KG1 (cell line): Measurements from ENCODE around the gene MYH6.
A peak's percentile ranks its signal among the peaks of the same experiment; 100 is the strongest.
"Not testable (repeated sequence)": the region's sequence is repeated elsewhere in the genome, so short reads cannot be mapped to it uniquely, and the experiment has no call there.

Experiments
- DNase-seq: peaks from one replicate; lab custom pipeline; 2025; lab: John Stamatoyannopoulos, UW

Gene MYH6

DNA sequence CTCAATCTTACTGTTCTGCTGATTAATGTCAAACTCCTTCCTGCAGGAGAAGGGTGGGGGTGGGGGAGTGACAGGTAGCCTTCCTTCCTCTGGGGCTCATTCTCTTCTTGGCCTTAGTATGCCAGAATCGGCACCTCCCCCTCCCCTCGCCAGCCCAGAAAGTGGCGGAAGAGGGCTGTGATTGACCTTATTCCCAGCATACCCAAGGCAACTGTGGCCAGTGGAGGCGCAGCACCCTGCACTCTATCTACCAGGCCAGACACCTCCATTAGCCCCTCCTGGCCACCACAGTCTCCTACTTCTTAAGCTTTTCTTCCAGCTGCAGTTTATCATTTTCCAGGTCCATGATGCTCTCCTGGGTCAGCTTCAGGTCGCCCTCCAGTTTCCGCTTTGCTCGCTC, 15.5 kb downstream of the MYH6 start:
- DNase-seq: no peak

DNA sequence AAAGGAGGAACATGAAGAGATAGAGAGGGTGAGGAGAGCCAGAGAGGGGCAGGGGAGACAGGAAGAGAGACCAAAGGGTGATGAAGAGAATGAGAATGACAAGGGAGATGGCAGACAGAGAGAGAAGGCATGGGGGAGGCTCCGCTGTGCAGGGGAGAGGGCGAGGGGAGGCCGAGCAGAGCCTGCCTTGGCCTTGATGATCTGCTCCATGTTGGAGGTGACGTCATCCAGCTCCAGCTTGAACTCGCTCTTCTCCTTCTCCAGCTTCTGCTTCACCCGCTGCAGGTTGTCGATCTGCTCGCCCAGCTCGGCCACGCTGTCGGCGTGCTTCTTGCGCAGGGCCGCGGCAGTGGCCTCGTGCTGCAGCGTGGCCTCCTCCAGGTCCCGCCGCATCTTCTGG, 18.2 kb downstream of the MYH6 start:
- DNase-seq: not testable (repeated sequence)

DNA sequence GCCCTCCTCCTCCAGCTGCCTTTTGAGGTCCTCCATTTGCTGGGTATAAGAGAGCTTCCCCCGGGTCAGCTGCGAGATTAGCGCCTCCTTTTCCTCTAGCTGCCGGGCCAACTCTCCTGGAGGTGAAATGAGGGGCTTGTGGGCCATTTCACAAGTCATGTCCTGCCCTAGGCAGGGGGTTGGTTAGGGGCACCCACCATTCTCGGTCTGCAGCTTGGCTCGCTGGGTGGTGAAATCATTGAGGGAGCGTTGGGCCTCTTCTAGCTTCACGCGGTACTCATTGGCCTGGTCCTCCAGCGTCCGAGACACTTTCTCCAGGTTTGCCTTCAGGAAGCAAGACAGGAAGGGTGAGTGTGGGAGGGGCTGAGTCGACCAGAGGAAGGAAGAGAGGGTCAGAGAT, 18.7 kb downstream of the MYH6 start:
- DNase-seq: no peak

DNA sequence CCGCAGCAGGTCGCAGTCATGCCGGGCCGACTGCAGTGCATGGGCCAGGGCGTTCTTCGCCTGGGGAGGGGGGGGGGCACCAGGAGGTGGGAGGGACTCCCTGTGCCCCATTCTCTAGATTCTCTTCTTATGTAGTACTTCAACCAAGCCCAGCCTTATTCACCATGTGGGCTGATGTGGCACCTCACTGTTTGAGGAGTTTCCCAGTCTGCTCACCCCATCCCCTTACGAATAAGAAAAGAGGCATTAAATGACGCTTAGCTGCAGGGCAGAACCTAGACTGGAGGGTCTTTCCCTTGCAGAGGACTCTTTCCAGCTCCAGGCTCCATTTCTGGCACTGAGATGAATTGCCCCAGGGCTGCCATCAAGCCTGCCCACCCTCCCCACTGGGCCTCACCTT, 19.1 kb downstream of the MYH6 start:
- DNase-seq: no peak

DNA sequence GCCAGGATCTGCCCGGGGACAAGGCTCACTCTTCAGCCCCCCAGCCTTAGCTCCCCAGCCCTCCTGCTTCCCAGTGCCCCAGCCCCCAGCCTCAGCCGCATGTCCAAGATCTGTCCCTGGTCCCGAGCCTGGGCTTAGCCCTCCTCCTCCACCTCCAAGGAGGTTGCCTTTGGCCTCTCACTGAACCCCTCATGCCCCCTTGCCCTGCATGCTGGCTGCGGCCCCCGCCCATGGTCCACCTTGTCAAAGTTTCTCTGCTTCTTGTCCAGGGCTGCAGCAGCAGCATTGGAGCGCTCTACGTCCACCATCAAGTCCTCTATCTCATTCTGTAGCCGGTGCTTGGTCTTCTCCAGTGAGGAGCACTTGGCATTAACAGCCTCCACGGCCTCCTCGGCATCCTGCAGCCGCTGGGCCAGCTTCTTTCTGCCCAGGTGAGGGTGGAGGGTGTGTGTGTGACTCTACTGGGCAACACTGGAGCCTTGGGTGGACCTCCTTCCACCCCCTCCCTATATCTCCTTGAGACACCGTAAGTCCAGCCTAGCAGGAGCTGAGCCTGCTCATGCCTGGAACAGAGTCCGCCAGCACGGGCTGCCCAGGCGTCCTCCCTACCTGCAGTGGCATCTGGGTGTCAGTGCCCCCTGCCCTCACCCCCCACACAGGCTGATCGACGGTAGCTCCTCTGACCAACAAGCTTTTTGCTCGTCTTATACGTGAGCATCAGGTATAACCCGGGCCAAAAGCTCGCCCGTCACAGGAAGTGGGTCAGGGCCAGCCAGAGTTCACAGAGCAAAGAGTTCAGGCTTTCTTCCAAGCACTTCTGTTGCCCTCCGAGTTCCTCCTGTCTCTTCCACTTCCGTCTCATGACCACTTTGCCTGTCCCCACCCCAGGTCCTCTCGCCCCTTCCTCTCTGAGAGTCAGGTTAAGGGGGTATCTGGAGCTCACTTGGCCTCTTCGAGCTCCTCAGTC, 19.9 kb downstream of the MYH6 start:
- DNase-seq: no peak

DNA sequence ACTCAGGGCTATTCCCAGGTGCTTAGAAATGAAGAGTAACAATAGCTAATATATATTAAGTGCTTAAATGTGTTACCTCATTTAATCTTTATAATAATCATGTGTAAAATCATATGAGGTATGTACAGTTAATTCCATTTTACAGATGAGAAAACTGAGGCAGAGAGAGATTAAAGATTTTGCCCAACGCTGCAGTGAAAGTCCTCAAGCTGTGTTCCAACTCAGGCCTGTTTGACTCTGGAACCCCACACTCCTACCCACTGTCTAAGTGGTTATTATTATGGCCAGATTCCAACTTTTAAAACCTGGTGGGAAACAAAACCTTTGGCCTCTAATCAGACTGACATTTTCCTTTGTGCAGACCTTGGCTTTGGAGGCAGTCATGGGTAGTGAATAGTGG, 21.1 kb downstream of the MYH6 start:
- DNase-seq: no peak

DNA sequence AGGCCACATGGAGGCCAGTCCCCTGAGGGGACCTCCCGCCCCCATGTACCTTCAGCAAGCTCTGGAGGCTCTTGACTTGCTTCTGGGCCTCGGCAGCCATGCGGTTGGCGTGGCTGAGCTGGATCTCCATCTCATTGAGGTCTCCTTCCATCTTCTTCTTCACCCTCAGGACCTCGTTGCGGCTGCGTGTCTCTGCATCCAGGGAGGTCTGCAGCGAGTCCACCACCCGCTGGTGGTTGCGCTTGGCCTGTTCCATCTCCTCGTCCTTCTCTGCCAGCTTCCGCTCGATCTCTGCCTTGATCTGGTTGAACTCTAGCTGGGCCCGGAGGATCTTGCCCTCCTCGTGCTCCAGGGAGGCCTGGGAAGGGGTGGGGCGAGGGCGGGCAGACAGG, 21.8 kb downstream of the MYH6 start:
- not testable (repeated sequence) for DNase-seq

DNA sequence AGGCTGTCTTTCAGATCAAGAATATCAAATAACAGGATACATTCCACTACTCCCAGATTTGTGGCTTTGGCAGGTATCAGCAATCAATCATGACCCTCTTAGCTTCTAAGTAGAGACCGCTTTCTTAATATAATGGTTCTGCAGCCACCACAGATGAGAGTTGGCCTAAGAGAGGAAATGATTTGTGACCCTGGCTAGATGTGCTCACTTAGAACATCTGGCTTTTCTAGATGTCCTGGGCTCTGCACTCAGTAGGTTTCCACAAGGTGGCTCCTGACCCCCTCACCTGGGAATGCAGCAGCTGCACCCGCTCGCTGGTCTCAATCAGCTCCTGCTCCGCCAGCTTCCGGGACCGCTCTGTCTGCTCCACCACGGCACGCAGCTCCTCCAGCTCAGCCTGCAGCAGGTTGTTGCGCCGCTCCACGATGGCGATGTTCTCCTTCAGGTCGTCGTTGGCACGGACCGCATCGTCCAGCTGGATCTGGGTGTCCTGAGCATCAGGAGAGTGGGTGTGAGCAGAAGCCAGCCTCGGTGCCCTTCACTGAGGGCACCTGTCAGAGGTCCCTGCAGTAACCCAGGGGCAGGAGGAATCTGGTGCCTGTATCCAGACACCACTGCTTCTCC, 22.3 kb downstream of the MYH6 start:
- no peak for DNase-seq

DNA sequence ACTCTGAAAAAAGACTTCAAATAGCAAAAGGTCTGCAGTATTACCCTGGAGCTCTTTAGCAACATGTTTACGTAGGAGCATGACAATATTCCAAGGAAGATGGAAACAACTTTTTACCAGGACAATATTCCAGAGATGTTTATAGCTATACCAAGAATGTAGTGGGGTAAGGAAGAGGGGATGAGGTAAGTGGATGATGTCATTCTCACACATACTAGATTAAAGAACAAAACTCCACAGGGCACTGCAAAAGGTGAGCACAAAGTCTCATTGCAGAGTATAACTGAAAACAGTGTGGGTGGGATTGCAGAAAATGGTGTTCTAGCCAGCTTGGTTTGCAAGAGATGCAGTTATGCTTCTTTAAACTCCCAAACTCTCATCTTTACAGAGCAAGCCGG, 22.8 kb downstream of the MYH6 start:
- DNase-seq: no peak

DNA sequence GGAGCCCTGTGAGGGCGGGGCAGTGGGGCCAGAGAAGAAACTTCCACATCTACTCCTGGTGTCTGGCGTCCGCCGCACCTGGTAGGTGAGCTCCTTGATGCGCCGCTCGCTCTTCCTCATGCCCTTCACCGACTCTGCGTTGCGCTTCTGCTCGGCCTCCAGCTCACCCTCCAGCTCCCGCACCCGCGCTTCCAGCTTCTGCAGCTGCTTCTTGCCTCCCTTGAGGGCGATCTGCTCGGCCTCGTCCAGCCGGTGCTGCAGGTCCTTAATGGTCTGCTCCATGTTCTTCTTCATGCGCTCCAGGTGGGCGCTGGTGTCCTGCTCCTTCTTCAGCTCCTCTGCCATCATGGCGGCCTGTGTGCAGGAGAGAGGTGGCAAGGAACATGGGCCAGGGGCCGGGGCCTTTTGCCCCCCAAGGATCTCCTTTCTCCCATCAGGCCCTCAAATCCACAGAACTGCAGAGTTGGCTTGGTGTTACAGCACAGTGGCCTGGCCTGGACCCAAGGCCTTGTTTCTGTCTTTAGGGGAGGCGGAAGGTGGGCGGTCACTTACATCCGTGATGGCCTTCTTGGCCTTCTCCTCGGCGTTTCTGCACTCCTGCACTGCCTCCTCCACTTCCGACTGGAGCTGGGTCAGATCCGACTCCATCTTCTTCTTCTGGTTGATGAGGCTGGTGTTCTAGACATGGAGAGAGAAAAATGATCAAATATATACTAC, 23.6 kb downstream of the MYH6 start:
- DNase-seq: no peak

DNA sequence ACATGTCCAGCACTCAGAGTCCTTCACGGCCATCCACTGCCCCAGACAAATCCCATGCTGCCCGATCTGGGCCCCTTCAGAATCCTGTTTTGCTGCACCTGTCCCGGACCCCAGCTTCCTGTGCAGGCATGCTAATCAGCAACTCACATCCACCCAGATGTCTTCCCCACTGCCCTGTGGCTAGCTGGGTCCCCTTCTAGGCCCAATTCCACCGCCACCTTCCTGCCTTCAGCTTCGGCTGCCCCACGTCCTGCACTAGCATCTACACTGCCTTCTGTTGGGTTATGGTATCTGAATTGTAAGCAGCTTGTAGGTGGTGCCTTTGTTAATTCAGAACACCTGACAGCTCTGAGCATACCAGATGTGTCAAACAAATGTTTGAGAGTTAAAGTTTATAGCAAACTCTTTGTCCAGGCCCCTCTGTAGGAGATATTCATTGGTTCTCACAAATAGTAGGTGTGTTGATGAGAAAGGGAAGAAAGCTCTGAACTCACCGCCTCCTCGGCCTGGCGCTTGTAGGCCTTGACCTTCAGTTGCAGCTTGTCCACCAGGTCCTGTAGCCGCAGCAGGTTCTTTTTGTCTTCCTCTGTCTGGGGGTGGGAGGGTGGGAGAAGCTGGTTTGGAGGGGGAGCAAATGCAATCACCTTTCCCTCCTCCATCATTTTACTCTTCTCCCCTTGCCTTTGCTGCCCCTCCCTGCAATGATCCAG, 25.2 kb downstream of the MYH6 start:
- no peak for DNase-seq

DNA sequence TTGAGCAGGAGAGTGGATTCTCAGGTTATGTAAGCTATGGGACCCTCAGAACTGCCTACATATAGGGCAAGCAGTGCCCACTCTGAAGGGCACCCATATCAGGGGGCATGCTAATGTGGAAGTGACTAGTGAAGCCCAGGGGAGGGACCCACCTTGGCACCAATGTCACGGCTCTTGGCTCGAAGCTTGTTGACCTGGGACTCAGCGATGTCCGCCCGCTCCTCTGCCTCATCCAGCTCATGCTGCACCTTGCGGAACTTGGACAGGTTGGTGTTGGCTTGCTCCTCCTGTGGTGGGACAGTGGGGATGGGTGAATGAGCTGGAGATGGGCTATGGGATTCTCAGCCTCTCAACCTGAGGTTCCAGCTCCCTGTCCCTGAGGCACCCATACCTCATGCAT, 25.8 kb downstream of the MYH6 start:
- no peak for DNase-seq

DNA sequence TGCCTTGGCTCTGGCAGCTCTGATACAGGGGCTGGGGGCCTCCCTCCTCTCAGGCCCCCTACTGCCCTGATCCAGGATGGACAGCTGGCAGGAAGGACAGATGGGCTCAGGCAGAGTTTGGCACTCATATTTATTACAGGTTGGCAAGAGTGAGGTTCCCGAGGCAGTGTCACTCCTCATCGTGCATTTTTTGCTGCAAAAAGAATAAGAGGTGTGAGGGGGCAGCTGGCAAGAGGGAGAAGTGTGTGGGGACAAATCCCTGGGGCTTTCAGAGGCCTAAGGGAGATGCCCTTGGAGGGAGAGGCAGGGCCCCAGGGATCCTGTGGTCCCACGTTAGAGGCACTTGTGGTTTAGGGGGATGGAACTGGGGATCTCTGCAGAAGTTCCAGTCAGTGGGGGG, 26.2 kb downstream of the MYH6 start:
- DNase-seq: no peak

DNA sequence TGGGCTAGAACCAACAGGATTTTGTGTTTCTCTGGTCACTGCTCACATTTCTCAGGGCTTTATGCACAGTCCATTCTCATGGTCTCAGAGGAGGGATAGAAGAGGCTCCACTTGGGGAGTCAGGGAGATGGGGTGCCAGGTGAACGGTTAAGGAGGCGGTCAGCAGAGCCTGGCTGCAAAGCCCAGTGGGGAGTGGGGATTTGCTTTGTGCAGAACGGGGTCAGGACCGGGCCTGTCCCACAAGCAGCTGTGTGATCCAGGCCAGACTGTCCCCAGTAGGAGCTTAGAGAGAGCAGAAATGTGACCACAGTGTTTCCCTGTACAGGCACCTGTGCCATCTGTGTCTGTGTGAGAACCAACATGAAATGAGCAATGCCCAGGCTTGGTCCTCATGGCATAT, 27.1 kb downstream of the MYH6 start:
- no peak for DNase-seq

DNA sequence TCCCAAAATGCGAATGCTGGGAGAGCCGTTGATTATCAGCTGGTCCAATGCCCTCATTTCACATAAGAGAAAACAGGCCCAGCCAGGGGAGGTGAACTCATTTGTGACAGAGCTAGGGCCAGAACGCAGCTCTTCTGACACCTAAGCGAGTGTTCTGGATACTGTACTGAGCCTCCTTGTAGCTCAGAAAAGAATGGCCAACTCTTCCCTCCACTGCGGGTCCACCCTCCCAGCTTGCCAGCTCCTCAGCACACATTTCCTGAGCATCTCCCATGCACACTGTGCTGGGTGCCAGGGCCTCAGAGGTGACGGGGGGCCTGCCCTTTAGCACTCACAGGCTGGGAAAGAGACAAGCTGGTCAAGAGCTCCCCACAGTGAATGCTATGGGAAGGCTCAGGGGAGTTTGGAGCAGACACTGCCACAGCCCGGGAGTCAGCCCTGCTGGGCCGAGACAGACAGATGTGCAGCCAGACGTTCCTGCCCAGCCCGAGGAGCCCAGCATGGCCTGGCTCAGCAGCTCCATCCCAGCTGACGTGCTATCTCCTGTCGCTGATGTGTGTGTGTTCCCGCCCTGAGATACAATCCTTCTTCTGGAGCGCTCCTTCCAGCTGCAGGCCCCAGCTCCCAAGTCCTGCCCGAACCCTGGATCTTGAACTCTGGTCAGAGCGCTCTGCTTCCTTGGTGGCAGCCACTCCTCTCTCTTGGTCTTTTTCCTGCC, 27.7 kb downstream of the MYH6 start:
- no peak for DNase-seq

DNA sequence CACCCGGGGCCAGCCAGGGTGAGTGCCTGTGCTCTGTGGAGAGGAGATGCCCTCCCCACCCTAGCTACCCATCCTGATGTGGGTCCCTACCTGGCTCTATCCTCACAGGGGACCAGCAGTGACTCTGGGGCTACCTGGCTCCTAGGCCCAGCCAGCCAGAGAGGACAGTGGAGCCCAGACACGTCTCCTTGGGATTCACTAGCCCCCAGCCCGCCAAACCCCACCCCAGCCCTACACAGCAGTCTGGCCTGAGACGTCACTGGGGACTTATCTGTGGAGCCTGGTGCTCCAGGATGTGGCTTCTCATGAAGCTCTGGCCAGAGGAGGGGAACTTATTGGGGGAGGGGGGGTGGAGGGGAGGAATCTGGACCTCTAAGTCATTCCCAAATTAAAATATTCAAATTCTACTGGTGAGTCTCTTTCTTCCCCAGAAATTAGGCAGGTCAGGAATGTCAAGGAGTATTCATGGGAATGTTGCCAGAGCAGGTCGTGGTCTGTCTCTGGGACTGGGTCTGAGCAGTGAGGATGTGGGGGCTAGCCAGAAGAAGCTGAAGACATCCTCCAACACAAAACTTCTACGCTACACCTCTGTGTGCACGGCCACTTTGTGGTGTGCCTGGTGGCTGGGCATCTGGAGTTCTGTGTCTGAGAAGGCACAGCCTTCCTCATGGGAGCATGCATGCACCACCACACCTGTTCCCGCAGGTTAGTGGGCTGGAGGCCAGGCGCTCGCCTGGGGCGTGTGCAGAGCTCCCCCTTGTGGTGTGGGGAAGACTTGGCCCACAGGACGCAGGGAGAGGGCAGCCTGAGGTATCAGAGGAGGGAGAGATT, 28.5 kb downstream of the MYH6 start:
- peak; percentile 1 for DNase-seq

DNA sequence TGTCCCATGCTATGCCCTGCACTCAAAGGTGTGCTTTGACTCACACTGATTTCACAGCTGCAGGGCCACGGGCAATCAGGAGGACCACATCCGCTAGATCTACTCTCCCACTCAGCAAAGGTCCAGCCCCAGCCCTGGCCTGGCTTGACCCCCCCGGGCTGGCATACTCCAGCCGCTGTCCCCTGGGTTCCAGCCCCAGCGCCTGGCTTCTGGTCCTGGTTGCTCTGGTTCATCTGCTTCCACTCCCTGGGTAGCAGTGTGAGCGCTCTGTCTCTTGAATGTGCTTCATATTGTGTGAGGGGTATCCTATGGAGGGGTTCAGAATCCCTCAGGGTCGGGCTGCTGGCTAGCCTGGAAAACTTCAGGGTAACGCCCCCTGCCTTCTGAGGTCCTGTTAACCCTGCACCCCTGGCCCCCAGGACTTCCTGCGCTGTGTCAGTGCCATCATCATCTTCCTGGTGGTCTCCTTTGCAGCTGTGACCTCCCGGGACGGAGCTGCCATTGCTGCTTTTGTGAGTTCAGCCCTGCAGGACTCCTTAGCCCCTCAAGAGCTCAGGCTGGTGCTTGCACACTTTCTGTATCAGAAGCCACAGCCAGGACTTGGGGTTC, 29.4 kb downstream of the MYH6 start:
- no peak for DNase-seq

DNA sequence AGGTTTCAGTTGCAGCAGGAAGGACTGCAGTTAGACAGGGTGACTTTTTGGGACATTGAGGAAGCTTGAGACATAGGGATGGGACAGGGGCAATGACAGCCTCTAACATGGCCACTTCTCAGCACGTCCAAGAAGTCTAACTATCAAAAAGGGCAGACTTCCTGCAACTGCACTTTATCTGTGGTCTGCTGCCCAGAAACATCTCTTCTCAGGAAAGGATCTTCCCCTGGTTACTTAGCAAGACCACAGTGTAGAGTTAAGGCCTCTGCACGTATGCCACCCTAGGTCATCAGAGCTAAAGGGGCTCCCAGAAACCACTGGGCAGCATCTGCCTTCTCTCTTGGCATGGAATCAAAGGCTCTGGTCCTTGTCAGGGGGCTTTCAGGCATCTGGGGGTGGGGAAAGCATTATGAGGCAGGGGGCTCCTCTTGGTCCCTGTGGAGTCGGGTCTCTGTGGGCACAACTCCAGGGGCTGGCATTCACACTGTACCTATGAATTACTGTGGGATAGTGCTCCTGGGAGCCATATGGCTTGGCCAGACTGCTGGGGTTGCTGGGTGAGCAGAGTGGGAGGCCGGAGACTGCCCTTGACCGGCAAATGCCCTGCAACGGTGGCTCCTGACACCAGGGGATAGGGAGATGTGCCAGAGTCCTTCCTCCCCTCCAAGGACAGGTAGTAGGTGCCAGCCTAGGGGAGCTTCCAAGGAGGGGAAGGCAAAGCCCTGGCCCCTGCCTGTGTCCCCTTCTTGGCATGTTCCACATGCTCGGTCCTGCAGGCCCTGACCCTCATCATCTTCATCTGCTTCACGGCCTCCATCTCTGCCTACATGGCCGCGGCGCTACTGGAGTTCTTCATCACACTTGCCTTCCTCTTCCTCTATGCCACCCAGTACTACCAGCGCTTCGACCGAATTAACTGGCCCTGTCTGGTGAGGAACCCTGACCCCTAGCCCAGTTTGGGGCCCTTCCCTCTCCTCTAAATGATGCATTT, 30.2 kb downstream of the MYH6 start:
- DNase-seq: no peak

DNA sequence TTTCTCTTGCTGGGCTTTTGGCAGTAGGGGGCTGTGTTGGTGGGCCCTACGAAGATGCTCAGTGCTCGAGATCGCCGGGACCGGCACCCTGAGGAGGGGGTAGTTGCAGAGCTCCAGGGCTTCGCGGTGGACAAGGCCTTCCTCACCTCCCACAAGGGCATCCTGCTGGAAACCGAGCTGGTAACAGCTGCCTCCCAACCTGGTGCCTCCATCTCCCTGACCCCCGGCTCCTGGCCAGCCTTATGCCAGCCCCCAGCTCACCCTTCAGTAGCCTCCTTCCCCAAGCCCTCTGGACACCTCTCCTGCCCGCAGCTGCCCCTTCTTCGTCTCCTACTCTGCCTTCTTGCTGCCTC, 30.9 kb downstream of the MYH6 start:
- no peak for DNase-seq
